Effector CD8-positive, alpha-beta T cell (primary cell): ENCODE data around the gene OLIG2.

Experiments used
- DNase-seq: peaks from one replicate; lab custom pipeline; 2025; lab: John Stamatoyannopoulos, UW
- total RNA-seq, 4 experiments: gene quantifications; one replicate each; lab custom pipeline; 2026; lab: John Stamatoyannopoulos, UW

OLIG2 gene
- 0 reads per million in 4 experiments for total RNA-seq

DNA sequence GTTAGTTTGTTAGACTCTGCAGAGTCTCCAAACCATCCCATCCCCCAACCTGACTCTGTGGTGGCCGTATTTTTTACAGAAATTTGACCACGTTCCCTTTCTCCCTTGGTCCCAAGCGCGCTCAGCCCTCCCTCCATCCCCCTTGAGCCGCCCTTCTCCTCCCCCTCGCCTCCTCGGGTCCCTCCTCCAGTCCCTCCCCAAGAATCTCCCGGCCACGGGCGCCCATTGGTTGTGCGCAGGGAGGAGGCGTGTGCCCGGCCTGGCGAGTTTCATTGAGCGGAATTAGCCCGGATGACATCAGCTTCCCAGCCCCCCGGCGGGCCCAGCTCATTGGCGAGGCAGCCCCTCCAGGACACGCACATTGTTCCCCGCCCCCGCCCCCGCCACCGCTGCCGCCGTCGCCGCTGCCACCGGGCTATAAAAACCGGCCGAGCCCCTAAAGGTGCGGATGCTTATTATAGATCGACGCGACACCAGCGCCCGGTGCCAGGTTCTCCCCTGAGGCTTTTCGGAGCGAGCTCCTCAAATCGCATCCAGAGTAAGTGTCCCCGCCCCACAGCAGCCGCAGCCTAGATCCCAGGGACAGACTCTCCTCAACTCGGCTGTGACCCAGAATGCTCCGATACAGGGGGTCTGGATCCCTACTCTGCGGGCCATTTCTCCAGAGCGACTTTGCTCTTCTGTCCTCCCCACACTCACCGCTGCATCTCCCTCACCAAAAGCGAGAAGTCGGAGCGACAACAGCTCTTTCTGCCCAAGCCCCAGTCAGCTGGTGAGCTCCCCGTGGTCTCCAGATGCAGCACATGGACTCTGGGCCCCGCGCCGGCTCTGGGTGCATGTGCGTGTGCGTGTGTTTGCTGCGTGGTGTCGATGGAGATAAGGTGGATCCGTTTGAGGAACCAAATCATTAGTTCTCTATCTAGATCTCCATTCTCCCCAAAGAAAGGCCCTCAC, at the start of gene OLIG2:
TSS of gene OLIG2 (plus strand) at position 447 of the 954 bp plus-strand sequence. CDS start 928 bp downstream, outside the sequence.
- DNase-seq = no peak

GRCh38 chr21:32976791-32977190, 48.9 kb upstream of the OLIG2 start:
- DNase-seq = no peak

- DNase-seq = no peak
Measured at GRCh38 chr21:32977216-32977615, 48.5 kb upstream of the OLIG2 start.

- no peak for DNase-seq
Measured at GRCh38 chr21:32978331-32979270, 47.1 kb upstream of the OLIG2 start.

GRCh38 chr21:32979598-32980268, 46.0 kb upstream of the OLIG2 start:
- no peak for DNase-seq

GRCh38 chr21:32981096-32981495, 44.6 kb upstream of the OLIG2 start:
- DNase-seq = no peak

GRCh38 chr21:32990666-32991065, 35.1 kb upstream of the OLIG2 start:
- DNase-seq = no peak

- DNase-seq = no peak
Measured at GRCh38 chr21:32991361-32991760, 34.4 kb upstream of the OLIG2 start.

GRCh38 chr21:32993894-32994293, 31.8 kb upstream of the OLIG2 start:
- no peak for DNase-seq

- no peak for DNase-seq
Measured at GRCh38 chr21:32994305-32994704, 31.4 kb upstream of the OLIG2 start.

DNA sequence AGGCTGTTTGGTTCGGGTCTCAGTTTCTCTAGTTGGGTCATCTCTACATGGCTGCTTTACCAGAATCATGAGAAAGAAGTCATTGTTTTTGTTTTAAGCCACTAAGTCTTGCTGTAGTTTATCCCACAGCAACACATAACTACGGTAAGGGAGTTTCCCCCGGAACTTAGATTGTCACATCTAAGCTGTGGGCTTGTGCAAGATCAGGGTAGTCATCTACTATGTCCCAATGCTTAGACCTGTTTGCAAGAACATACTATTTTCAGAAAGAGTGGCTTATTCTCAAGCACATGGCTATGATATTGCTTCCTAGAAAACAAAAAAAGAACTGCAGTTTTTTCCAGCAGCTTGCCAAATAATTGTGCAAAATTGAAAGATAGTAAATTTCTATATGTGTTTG, 18.0 kb upstream of the OLIG2 start:
- no peak for DNase-seq

- no peak for DNase-seq
Measured at GRCh38 chr21:33008333-33009051, 17.2 kb upstream of the OLIG2 start.

DNA sequence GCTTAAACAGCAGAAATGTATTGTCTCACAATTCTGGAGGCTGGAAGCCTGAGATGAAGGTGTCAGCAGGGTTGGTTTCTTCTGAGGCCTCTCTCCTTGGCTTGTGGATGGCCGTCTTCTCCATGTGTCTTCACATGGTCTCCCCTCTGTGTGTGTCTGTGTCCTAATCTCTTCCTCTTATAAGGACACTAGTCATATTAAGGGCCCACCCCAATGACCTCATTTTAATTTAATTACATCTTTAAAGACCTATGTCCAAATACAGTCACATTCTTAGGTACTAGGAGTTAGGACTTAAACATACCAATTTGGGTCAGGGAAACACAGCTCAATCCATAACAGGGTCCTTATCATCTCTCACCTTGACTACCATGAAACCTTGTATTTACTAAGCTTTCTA, 14.8 kb upstream of the OLIG2 start:
- DNase-seq = no peak

GRCh38 chr21:33011462-33011861, 14.3 kb upstream of the OLIG2 start:
- no peak for DNase-seq

DNA sequence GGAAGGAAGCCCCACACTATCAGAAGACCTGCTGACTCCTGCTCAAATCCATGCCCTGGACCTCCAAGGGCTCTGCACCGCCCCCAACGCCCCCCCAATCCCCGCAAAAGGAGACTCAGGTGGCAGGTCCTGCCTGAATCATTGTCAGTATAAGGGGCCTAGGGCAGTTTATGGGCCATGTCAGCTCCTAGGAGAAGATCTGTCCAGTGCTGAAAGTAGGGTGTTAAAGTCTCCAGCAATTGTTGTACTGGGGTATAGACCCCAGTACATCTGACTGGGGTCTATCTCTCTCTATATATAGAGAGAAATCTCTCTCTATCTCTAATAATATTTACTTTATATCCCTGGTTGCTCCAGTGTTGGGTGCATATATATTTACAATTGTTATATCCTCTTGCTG, 12.1 kb upstream of the OLIG2 start:
- DNase-seq = no peak

- DNase-seq = no peak
Measured at GRCh38 chr21:33014331-33014730, 11.4 kb upstream of the OLIG2 start.

DNA sequence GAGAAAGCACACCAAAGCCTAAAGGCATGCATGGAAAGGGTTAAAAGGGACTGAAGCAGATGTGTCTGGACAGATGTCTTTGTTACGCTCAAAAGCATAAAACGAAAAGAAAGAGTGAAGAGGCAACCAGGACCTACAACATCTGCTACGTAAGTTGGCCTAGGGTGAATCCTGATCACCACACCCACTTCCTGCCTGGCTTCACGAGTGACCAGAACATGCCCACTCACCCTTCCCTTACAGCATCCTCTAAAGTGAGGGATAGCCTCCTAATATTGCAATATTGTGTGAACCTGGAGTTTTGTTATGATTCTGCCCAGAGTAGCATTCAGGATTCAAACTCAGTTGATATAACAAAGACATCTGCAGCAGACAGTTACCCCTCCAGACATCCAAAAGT, 10.6 kb upstream of the OLIG2 start:
- no peak for DNase-seq

DNA sequence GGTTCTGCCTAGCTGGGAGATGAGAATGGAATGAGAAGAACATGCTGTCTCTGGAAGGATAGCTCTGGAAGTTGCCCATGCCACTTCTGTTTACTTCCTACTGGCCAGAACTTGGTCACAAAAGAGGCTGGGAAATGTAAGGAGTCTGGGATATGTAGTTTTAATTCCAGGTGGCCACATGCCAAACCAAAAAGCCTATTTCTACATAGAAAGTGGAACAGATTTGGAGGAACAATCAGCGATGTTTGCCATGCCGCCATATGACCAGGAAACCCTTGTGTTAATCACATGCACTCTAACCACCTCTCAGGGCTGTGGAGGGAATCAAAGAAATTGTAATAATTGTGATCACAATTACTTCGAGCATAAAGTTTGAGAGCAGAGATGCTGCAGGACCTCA, 10.0 kb upstream of the OLIG2 start:
- DNase-seq = no peak

- DNase-seq = no peak
Measured at GRCh38 chr21:33018707-33019465, 6.8 kb upstream of the OLIG2 start.

DNA sequence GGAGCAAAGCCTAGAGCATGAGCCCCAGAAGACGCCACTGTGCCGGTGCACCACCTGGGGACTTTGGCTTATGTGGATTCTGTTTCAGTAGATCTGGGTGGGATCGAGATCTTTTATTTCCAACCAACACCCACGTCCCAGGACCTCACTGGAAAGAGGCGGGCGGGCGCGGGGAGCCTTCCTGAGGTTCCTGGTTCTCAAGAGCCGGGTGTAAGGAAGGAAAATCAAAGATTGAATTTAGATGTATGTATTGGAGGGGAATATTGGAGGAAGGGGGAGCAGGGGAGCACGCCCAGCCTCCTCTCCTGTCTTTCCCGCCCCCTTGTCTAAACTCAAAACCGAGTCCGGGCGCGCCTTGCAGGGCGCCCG, 6.2 kb upstream of the OLIG2 start:
- DNase-seq = no peak
